GM18498 (cell line): ENCODE data around the gene CHI3L1.

Experiments
- ATAC-seq: cut with Tn5 transposase; IDR thresholded peaks from one replicate; pipeline ENCODE4 v1.9.1; 2021; ENCODE audit warnings: mild to moderate bottlenecking, moderate library complexity; ENCODE audit not compliant: unreplicated experiment

CHI3L1 gene

DNA sequence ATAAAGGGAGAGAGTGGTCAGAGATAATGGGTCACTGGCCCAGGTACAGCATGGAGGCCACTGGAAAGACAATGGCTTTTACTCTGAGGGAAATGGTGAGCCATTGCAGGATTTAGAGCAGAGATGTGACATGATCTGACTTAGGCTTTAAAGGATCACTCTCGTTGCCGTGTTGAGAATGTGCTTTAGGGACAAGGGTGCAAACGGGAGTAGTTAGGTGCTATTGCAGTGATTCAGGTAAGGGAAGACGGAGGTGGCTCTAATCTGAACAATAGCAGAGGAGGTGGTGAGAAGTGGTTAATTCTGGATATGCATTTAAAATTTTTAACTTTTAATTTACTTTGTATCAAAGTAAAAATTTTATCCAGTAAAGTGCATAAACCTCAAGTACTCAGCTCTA, 49.2 kb downstream of the CHI3L1 start:
- no peak for ATAC-seq

DNA sequence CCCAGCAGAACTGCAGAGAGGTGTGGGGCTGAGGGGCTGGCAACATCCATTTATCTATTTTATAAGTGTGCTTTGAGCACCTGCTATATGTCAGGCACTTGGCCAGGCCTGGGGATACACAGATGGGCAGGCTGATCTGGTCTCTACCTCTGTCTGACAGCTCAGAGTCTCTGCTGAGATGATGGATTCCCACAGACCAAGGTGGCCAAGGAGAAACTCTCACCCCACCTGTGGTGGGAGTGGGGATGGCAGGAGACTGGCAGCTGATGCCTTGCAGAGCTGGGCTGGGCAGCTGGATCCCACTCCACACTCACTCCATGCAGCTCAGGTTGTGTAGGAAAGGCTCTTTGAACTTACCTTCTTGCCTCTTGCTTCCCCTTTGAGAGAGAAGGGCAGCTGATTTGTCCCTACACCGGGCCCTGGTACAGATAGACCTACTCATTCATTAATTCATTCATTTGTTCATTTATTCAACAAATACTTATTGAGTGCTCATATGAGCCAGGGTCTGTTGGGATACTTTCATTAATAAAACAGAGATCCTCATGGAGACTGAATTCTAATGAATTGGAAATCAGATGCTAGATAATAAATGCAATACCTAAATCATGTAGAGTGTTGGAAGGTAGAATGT, 50.0 kb downstream of the CHI3L1 start:
- ATAC-seq: no peak

DNA sequence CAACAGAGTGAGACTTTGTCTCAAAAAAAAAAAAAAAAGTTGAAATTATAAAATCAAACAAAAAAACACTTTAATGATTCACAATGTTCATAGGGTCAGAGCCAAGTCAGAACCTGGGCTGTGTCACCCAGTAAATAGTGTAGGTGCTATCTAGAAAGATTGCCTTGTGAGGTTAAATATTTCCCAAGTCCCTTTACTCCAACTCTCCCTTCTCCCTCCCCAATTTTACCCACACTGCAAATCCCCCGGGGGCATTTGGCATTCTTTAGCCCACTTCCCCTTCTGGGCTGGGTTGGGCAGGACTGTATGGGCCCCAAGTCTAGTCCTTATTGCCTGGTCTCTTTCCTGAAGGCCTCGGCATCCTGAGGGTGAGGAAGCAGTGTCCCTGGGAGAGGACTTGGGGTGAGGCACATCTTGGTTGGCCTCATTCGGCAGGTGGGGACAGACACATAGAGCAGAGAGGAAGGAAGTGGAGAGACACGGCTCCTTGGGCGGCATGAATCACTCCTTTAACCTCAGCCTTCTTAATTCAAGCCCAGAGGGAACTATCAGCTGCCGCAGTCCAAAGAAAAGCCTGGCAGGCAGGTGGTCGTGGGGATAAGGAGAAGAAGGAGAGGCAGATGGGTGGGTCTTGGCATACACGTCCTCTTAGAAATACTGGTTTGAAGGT, 50.7 kb downstream of the CHI3L1 start:
- no peak for ATAC-seq

DNA sequence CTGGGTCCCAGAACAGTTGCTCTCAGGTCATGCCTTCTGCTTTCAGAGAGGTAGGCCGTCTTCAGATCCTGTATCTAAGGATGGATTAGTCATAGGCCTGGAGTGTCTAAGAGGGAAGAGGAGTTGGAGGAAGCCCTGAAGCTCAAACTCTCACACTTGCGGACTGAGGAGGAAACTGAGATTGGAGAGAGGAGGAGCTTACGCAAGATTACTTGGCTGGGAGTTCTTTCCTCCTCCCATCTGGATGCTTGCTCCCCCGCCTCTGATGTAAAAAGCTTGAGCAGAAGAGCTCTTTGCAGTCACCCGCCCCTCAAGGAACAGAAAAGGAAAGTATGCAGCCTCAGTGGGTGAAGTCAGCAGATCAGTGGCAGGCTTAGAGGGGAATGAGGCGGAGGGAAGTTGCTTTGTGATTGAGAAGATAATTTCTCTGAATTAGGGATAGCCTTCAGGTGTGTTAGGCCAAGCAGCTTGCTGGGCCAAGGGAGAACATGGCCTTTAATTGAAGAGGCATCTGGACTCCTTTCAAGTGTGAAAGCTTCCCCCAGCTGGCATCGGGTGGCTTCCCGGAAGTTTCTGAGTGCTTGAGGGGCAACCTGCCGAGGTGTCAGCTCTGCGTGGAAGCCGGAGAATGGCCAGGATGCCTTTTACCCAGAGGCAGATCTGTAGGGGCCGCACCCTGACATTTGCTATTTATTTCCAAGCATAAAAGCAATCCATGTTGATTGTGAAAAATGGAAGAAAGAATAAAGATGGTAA, 52.4 kb downstream of the CHI3L1 start:
- ATAC-seq: no peak

DNA sequence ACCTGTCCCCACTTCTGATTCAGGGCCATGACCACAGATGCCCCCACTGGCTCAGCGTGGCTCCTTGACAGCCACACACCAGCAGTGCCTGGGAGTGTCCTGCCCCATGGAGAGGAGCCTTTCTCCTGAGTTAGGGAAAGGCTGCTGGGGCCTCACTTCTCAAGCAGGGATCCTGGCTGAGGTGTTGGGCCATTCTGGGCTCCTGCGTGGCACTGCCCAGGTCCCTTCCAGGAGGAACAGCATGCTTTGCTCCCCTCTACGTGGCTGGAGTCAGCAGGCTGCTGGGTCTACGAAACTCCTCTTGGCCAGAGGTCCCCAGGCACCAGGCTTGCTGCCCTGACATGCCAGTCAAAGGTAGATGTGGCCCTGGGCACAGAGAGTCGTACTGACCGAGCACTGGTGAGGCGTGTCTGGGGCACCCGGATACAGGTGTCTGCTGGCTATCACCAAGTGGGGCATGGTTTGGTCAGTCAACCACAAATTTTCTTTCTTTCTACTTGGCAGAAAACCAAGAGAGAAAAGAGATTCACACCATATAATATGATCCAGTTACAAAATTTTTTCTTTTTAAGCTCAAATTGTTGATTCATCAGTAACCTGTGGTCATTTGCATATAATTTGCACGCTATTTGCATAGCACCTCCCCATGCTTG, 54.8 kb downstream of the CHI3L1 start:
- no peak for ATAC-seq

DNA sequence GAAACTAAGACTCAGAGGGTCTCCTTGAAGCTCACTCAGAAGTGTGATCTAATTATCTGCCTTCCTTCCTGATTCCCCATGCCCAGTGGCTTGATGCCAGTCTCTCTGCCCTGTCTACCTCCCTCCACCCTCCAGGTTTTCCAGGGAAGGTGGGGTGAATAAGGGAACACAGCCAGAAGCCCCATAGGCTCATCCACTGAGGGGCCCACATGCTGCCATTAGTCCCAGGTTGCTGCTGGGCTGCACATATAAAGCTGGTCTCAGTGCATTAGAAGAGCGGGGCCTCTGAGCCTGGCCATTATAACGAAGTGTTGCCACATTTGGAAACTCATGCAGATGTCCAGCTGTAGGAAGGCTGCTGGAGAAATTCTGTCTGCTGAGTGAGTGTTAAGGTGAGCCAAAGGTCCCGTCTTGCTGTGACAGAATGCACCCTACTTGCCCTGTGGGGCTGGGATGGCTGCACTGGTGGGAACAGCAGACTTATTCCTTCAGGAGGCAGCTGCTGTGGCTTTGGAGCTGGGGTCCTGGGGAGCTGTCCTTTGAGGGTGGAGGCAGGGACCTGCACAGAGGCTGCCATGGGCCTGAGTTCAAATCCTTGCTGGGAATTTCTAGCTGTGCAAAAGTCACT, 56.0 kb downstream of the CHI3L1 start:
- ATAC-seq: no peak

DNA sequence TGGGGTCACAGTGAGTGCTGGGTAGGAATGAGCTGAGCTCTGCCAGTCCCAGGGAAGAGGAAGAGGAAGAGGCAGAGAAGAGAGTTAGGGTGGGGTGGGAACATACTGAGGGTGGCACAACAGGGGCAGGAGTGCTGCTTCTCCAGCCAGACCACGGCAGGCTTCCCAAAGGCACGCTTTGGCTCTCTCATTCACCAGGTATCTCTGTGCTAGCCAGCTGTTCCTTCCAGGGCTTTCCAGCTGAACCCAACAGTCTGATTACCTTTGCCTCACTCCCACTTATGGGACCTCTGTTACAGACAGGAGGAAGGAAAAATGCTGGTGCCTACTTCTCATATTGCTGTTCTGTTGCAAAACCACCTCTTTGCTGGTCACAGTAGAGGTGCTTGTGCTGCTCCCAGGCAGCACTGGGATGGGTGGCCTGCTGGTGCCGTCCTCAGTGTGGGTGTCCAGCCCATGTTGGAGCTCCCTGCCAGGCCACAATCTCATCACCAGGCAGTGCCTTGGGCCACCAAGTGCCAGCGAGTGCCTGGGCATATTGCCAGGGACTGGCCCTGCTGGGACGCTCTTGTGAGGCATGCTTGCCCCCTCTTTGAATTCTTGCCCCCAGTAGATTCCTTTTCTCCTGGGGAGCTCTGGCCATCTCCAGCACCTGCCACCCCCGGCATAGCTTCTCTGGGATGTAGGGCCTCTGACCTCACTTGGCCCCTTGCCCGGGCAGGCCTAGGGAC, 56.8 kb downstream of the CHI3L1 start:
- ATAC-seq: no peak
